GM18526 (cell line): ENCODE measurements around the gene CFAP141.

Source experiments
- POLR2A ChIP-seq: IDR thresholded peaks from 3 replicates; pipeline ENCODE4 v1.6.1; 2011; ENCODE audit not compliant: insufficient read length; ENCODE audit errors: extremely low read depth

The CFAP141 gene

DNA sequence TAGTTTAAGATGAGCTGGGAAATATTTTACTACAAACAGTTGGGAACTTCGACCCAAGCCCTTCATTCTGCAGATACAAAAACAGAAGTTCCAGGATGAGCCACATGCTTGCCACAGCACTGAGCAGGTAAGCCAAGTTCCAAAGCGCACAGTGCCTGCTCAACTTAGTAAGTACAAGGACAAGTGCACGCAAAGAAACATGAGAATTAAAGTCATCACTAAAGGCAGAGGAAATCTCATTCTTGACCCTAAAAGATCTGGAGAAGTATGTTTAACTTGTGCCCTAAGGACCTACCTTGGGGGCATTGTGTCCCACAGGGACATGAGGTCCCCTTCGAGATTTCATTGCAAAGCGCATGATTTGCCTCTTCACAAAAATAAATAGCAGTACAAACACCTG is 13.4 kb upstream of the CFAP141 start:
- no peak for TF ChIP-seq POLR2A

DNA sequence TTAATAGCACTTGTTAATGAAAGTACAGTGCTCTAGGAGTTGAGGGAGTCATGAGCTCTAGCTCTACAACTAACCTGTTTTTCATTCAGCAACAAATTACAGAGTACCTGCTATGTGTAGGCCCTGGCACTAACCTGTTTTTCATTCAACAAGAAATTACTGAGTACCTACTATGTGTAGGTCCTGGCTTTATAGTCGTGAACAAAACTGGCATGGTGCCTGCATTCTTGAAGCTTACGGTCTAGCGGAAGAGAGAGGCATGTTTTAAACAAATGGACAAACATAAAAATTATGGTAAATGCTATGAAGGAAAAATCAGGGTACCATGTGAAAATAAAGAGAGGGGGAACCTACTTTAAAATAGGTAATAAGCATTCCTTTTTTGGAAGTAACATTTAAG is 12.4 kb upstream of the CFAP141 start:
- no peak for TF ChIP-seq POLR2A

DNA sequence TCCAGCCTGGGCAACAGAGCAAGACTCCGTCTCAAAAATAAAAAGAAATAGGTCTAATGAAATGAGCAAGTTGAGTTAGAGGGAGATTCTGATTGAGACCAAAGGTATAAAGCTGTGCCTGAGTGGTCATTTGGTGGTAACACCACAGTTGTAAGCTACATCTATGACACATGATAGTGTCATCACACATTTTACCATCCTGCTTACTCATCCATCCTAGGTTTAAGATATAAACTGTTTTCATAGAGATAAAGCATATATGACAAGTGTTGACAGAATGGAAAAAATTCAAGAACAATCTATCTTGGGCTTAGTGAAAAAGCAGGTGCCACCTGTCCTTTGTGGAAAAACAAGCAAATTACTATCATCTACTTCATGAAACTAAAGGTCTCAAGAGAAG is 7.1 kb upstream of the CFAP141 start:
- TF ChIP-seq POLR2A: no peak

DNA sequence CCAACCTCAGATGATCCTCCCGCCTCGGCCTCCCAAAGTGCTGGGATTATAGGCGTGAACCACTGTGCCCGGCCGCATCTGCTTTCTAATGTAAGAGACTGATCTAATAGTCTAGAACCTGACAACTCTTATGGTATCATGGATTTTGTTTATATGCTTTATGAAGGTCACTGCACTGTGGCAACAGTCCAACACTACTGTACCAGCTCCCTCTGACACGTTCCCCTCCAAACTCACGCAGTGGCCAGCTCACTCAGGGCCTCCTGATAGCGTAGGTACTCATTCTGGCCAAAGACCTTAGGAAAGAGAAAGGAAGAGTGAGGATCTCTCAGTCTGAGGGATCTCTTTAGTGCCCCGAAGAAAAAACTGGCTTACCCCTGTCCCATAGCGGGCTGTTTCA is 6.0 kb upstream of the CFAP141 start:
- no peak for TF ChIP-seq POLR2A

DNA sequence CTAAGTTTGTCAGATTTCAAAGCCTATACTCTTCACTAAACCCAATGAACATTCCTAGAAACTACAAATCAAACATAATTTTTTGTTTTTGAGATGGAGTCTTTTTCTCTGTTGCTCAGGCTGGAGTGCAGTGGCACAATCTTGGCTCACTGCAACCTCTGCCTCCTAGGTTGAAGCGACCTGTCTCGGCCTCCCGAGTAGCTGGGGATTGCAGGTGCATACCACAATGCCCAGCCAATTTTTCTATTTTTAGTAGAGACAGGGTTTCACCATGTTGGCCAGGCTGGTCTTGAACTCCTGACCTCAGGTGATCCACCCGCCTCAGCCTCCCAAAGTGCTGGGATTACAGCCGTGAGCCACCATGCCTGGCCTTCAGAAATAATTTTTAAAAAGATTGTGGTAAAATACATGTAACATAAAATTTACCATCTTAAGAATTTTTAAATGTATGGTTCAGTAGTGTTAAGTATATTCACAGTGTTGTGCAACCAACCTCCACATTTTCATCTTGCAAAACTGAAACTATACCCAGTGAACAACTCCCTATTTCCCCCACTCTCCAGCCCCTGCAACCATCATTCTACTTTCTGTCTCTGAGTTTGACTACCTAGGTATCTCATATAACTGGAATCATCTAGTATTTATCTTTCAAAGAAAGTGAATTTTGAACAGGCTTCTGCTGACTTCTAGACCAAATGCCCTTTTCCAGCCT is 2.7 kb upstream of the CFAP141 start:
- TF ChIP-seq POLR2A: no peak

DNA sequence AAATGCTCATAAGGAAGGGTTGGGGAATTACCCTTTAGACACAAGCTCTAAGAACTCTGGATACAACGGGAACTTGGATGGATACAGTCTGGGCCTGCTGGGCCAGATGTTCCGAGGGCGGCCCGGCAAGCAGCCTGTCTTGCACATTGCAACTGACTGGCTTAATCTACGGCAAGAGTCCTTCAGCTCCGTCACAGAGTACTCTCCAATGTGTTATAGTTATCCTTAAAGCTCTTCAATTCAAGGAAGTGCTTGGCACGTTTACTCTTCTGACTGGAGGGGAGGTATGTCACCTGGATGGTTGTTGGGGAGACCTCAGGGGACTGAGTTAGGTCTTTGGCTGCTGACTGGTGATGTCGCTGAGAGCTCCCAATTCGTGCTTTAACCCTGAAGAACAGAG is 1.1 kb upstream of the CFAP141 start:
- TF ChIP-seq POLR2A: no peak

DNA sequence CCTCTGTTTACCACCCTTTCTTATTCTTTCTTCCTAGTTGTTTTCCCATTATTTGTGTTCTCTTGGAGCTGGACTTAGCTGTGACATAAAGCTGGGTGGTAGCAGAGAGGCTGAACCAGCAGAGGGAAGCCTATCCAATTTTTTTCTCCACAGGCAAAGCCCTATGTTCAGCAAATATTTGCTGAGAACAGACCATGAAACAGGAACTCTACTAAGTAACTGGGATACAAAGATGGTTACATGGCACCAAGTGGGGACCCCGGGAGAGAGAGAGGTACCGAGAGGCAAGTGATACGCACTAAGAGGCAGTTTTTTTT is 6.6 kb downstream of the CFAP141 start:
- TF ChIP-seq POLR2A: no peak

DNA sequence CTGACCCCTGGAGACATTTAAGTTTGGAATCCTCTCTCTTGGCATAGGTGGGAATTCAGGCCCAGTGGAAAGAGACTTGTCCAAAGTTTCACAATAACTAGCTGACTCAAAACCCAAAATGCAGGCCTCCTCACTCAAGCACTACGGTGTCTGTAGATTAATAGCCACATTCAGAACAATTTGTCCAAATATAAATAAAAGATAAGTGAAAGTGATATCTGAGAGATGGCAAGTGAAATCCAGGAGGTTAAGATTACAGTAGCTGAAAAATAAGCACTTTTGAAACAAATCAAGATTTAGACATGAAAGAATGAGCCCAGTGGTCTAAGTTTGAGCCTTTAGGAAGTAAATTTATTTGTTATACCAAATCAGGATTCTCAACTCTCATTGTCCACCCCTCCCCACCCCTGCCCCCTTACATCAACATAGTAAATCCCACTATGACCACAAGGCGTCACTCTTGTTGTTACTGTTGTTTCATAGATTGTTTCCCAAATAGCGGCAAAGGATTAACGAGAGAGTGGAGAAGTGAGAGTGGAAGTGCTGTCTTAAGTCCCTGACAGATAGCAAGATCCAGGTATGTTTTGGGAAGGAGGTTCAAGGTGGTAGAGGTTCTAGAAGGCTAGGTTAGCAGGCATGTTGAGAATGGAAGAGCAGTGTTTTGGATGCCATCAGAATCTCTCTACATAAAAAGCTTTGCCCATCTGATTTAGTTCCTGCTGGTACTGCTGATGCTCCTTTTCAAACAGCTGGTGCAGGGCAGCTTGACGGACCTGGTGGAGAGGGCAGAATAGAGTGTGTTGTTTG is 7.2 kb downstream of the CFAP141 start:
- no peak for TF ChIP-seq POLR2A

DNA sequence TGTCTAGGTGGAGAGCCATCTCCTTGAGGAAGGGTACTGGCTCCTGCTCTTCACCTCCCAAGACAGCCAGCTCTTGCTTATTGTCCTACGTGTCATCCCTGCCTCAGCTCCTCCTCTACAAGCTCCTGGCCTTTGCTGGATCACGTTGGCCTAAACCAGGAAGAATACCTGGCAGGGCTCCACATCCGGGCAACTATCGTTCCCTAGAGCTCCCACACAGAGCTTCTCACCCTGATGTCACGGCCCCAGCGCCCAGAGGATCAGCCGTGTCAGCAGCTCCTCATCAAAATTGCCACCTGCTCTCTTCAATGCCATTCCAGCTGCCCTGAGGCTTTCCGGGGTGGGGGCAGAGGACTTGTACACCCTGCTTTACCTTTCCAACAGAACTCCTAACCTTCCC is 12.3 kb downstream of the CFAP141 start:
- TF ChIP-seq POLR2A: no peak

DNA sequence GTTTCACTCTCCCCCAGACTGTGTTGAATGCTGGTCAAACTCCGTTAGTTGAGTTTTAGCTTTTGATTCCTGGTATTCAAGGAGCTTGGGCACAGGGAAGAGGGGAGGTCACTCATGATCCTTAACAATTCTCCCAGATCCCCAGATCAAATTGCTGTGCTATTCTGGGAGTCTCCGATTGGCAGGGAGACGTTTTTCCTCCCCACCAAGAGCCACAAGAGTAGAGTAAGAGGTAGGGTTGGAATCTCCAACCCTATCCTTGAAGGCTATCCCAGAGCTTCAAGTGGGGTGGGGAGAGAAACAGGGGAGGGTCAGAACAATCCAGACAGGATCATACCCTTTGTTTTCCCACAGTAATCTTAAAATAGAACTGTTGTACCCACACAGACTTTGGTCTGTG is 13.7 kb downstream of the CFAP141 start:
- TF ChIP-seq POLR2A: no peak

DNA sequence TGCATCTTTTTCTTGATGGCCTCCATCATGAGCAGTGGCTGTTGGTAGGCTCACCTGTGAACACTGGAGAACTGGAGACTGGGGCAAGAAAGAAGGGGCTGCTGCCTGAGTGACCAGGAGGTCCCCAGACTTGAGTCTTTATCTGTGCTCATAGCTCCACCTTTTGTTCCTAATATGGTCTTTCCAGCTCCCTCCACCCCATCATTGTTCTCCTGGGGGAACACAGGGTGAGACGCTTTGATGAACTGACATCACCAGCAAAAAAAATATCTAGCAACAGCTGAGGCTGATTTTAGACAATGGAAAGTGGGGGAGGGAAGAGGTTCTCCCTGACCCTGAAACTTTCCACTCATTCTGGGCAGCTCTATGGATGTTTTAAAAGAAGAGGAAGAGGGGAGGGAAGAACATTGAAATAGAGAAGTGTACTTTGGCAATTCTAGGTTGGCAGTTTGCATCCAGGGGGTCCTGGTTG is 14.1 kb downstream of the CFAP141 start, which contains the start of gene TPM3:
Gene TPM3, minus strand, starts transcription at position 111 of the 472 bp plus-strand sequence. Its CDS starts 82 bp downstream, at position 29.
- no peak for TF ChIP-seq POLR2A

DNA sequence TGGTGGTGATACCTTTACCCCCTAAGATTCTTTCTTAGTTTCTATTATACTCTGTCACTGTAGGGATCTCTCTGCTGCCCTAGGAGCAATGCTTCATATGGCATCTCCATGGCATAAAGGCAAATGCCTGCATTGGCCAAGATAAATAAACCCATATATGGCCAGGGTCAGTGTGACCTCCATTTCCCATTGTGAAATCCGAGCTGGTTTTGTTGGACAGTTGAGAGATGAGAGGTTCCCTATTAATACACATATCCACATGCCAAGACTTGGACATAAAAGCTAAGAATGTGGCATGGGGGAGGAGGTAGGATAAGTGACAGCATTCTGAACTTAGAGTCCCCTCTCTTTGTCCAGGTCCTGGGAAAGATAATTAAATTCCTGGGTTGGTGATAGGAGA is 15.6 kb downstream of the CFAP141 start:
- TF ChIP-seq POLR2A: no peak

DNA sequence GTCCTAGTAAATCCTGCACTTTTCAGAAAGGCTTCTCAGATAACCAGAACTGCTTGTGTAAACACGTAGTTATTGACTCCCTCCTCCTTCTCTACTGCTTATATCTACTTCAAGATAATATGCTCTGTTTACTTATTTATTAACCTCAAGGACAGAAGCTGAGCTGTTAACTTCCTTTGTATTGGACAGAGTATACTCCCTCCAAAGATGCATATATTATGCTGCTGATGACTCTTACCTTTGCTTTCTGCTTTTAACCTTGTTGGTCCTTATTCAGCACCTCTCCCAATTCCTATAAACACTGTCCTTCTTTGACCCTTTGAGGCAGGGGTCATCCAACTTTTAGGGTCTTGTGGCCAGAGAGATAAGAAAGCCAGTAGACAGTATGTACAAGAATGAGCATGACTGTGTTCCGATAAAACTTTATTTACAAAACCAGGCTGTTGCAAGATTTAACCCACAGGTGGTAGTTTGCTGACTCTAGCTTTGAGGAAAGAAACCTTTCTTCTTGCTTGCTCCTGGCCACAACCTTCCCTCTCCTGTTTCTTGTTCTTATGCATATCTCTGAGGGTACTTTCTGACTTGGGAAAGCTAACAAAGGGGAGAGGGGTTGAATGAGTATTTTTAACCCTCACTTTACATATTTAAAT is 19.2 kb downstream of the CFAP141 start:
- no peak for TF ChIP-seq POLR2A

DNA sequence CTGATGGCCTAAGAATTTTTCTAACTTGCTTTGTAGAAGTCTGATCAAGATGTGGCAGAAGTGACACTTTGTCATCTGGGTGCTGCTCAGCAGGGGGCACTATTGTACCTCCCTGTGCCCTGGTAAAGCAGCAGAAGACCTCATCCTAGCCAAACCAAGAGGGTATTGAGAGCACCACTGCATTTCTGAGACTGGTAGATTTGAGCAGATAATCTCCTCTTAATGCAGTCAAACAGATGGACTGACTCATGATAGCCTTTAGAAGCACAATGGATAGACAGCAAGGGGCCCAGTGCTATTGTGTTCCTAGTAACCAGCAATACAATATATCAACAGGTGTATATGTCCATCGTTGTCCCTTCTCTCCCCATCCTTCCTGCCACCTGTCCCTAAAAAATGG is 20.0 kb downstream of the CFAP141 start:
- TF ChIP-seq POLR2A: no peak

DNA sequence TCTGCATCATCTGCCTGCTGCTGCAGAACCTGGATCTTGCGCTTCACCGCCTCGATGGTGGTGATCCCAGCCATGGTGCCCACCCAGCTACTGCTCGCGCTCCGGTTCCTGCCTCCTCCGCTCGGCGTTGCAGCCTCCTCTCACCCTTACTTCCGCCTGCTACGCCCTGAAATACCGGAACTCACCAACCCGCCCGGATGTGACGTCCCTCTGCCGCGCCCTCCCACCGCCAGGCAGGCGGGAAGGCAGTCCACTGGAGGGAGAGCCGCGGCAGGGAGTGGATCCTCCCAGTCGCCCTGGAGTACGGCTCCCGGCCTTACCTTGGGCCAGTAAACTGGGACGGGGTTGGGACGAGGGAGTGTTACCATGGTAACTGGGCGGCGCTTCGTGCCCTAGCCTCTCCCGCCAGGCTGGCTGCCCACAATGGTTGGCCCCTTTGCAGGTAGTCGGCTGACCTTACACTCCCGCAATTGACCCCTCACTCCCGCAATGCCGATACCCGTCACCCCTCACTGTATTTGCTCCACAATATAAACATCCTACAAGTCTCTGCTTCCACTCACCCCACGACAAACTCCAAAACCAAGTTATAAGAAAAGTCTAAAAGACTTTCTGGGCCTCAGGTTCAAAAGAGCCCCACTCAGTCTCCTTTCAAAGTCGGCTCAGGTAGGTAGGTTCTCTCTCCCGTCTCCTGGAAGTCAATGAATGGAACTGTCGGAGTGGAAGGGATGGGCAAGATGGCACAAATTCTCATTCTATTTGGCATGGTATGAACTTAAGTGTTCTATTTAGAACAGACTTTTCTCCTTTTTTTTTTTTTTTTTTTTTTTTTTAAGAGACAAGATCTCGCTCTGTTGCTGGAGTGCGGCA is 22.9 kb downstream of the CFAP141 start:
- TF ChIP-seq POLR2A: peak; percentile 97
